Esophagus muscularis mucosa (tissue), 4 donors: Measurements from ENCODE around the gene FRMD4A. TPM values are rescaled to one million over a fixed set of nuclear protein-coding genes. Genes with fewer than 3 reads are reported as not detected.

Source experiments
- DNase-seq: peaks from one replicate; pipeline ENCODE4 v3.0.0-alpha.2; 2017; ENCODE audit errors: extremely low spot score
- H3K27ac ChIP-seq, 4 donors: fragments of 200-600 bp; sonication (generic); replicated peaks in 1 of 4; 1 replicate in 3 of 4; 2 replicates in 1 of 4; pipeline ENCODE4 v1.5.1; 2016 to 2019; ENCODE audit warnings: mild to moderate bottlenecking in 1 of 4
- H3K27me3 ChIP-seq, 4 donors: fragments of 200-600 bp; sonication (generic); one replicate each; pipeline versions ENCODE4 v1.5.1 to v1.6.0; 2016 to 2019
- H3K36me3 ChIP-seq, 4 donors: fragments of 200-600 bp; sonication (generic); one replicate each; pipeline ENCODE4 v1.5.1; 2016 to 2019
- H3K4me1 ChIP-seq, 4 donors: fragments of 200-600 bp; sonication (generic); one replicate each; pipeline ENCODE4 v1.5.1; 2016 to 2019
- H3K4me3 ChIP-seq, 4 donors: fragments of 200-600 bp; sonication (generic); 1 replicate in 2 of 4; 2 replicates in 2 of 4; pipeline ENCODE4 v1.5.1; 2016 to 2019; ENCODE audit warnings: mild to moderate bottlenecking in 4 of 4, moderate library complexity in 1 of 4
- H3K9me3 ChIP-seq, 4 donors: fragments of 200-600 bp; sonication (generic); 1 replicate in 3 of 4; 2 replicates in 1 of 4; pipeline ENCODE4 v1.5.1; 2016 to 2019
- CTCF ChIP-seq, 3 experiments: fragments of 200-600 bp in 2 of 3; fragments of 450-650 bp in 1 of 3; sonication (generic) in 2 of 3; IDR thresholded peaks; one replicate each; pipeline ENCODE4 v1.5.1; 2017 to 2019; ENCODE audit warnings: antibody characterized with exemption in 3 of 3, mild to moderate bottlenecking in 2 of 3, moderate library complexity in 1 of 3
- EP300 ChIP-seq: sonication (generic); formaldehyde crosslinking; IDR thresholded peaks from one replicate; pipeline ENCODE4 v1.6.1; 2017; ENCODE audit warnings: antibody characterized with exemption
- POLR2A ChIP-seq: fragments of 450-650 bp; IDR thresholded peaks from one replicate; pipeline ENCODE4 v1.6.1; 2017; ENCODE audit warnings: antibody characterized with exemption, moderate library complexity, mild to moderate bottlenecking, low read depth
- POLR2AphosphoS5 ChIP-seq, 2 donors: sonication (generic); formaldehyde crosslinking; IDR thresholded peaks; one replicate each; pipeline ENCODE4 v1.6.1; 2017; ENCODE audit warnings: antibody characterized with exemption in 2 of 2
- WGBS: methylation state at CpG from one replicate; pipeline ENCODE4 v1.1.5; 2018; 5-methylcytosine and 5-hydroxymethylcytosine counted together
- intact Hi-C: fragments of 100-400 bp; cut with DNase I; formaldehyde crosslinking; loops from one replicate; pipeline ENCODE4 v1.15.1; 2023
- total RNA-seq, 4 donors: library from RNA; depleted of rRNA; stranded (reverse); fragments of >200 nt; gene quantifications; one replicate each; pipeline versions ENCODE4 v1.1.0 to v1.2.1, GENCODE V29; 2016

Gene FRMD4A
- total RNA-seq, 4 donors from 2014 or later, result 17.0 to 28.8 (median 21.8) TPM

DNA sequence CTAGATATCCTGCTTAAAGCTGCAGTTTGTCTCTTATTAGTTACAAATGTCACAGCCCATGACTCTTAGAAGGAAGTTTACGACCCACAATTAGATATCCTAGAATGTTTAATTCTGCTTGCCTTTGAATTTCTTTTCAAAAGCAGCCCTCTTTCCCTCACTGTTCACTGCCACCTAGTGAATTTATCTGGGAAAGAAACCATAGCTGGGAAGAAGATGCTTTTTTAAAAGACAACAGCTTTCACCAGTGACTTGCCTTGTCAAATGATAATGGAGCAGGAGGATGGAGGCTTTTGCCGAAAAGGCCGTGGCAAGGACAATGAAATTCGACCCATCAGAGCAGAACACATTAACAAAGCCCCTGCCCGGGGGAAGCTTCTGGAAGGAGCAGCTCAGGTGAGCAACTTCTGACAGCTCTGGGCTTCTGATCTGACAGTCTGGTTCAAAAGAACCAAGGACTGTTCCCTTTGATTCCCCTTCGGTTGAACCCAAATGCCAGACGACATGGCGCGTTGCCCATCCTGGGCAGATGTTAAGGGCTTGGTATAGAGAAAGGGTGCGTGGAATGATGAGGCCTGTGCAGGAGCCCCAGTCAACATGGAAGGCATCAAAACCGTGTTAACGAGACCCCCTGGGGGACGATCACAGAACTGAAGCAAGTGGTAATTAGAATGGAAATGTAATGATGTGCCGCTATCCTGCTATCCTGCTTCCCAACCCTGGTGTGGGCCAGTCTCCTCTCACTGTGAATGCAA lies 236.8 kb downstream of the FRMD4A start:
- TF ChIP-seq CTCF (IDR thresholded peaks at IDR 0.05) (peak; percentile 29 to 60 (median 56)), POLR2A (no peak)

GRCh38 chr10:14092799-14093198 lies 237.9 kb downstream of the FRMD4A start:
- no peak for DNase-seq
- Histone ChIP-seq H3K36me3 (no peaks in the 10 kb centered on the region), H3K4me1 (peaks cover 0 to 16% (median 5%) of the 10 kb centered on the region in 4 donors), H3K9me3 (no peaks in the 10 kb centered on the region), H3K27me3 (no peaks in the 10 kb centered on the region), H3K4me3 (no peak overlapping the region), H3K27ac (no peak overlapping the region)
- TF ChIP-seq EP300, result no peak
- no peak for TF ChIP-seq POLR2AphosphoS5 (IDR thresholded peaks at IDR 0.05)
- no peak for TF ChIP-seq CTCF (IDR thresholded peaks at IDR 0.05)
- 99% methylated on average over 5 of the region's 5 CpGs for WGBS
- intact Hi-C loops, result no loop called here

More for the DNA sequence above, 236.8 kb downstream of the FRMD4A start:
- 65% methylated on average over 14 of the region's 14 CpGs for WGBS
- H3K4me1 ChIP-seq, result peaks cover 0 to 12% (median 5%) of the 10 kb centered on the region in 4 donors
- no peaks in the 10 kb centered on the region for H3K9me3 ChIP-seq
- no peaks in the 10 kb centered on the region for H3K36me3 ChIP-seq
- intact Hi-C loops, result loop anchor here (2.0 kb wide), 1 partner anchor 303 kb away; no protein-coding TSS in a partner anchor
- no peak for DNase-seq
- no peak overlapping the region for H3K4me3 ChIP-seq
- no peak overlapping the region for H3K27ac ChIP-seq
- no peaks in the 10 kb centered on the region for H3K27me3 ChIP-seq

DNA sequence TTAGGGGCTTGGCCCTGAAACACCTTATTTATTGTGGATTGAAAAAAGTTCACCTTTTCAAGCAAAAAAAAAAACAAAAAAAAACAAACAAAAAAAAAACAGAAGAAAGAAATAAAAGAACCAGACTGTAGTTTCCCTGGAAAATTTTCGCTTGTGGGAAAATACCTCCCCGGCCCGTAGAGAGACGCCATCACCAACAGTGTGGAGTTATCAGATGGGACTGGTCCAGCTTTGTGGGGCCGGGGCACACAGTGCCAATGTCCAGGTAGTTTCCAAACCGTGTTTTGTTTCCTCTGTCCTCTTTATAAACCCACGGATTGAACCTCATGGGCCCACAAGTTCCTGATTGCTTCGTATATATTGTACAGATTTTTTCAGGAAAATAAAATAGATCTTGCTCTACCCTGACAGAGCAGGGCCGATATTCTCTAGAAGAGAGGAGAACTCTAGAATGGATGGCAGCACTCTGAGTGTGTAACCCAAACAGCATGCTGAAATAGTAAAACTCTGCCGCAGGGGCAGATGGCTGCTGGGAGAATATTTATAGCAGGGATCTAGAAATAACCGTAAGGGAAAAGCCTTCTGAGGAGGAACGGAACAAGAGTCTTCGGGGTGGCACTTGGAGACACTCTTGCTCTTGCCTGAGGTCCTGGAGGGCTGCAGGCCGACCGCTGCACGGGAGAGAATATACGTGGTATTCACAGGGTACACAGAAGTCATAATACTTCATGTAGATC lies 241.0 kb downstream of the FRMD4A start:
- intact Hi-C loops, result loop anchor here (5.0 kb wide), 1 partner anchor 132 kb away; no protein-coding TSS in a partner anchor

DNA sequence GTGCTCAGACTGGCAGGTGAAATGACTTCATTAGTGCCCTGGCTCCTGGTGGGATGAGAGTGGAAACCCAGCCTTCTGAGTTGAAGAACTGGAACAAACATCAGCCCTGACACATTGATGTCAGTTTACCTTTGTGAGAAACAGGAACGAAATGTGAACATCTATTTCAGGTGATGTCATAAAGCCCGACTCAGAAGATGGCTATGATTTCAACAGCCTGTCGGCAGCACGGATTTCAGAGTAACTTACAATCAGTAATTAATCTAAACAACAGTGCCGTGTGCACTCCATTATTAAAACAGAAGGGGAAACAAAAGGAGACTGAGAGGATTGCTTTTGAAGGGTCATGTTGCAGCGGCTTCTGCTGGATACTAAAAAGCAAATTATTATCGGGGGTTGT lies 243.2 kb downstream of the FRMD4A start:
- Histone ChIP-seq H3K36me3 (no peaks in the 10 kb centered on the region), H3K27me3 (no peaks in the 10 kb centered on the region), H3K27ac (no peak overlapping the region), H3K9me3 (no peaks in the 10 kb centered on the region), H3K4me1 (peaks cover 0 to 10% (median 2%) of the 10 kb centered on the region in 4 donors), H3K4me3 (no peak overlapping the region)
- no peak for DNase-seq
- 58% methylated on average over 7 of the region's 7 CpGs for WGBS
- TF ChIP-seq CTCF (IDR thresholded peaks at IDR 0.05) (no peak), EP300 (no peak), POLR2A (no peak), POLR2AphosphoS5 (IDR thresholded peaks at IDR 0.05) (no peak)
- intact Hi-C loops, result loop anchor here (5.0 kb wide), 1 partner anchor 130 kb away; no protein-coding TSS in a partner anchor

More for the DNA sequence above, 241.0 kb downstream of the FRMD4A start:
- TF ChIP-seq EP300 (no peak), POLR2AphosphoS5 (IDR thresholded peaks at IDR 0.05) (no peak), CTCF (IDR thresholded peaks at IDR 0.05) (no peak), POLR2A (no peak)
- peak; percentile 81 for DNase-seq
- H3K27me3 ChIP-seq, result no peaks in the 10 kb centered on the region
- no peak overlapping the region for H3K4me3 ChIP-seq
- peaks cover 0 to 17% (median 5%) of the 10 kb centered on the region in 4 donors for H3K4me1 ChIP-seq
- H3K9me3 ChIP-seq, result no peaks in the 10 kb centered on the region
- H3K27ac ChIP-seq, result no peak overlapping the region
- no peaks in the 10 kb centered on the region for H3K36me3 ChIP-seq
- WGBS, result 81% methylated on average over 17 of the region's 17 CpGs
